SK-N-SH treated with all-trans-retinoic acid at 6 μM for 48 hours (cell line): ENCODE data around the gene FOXE1.

Source experiments
- RARB ChIP-seq: fragments of 250-450 bp; sonication (Bioruptor Pico); IDR thresholded peaks from 2 replicates; pipeline ENCODE4 v1.8.0; 2021; ENCODE audit warnings: mild to moderate bottlenecking, moderate library complexity
- TOX ChIP-seq: fragments of 250-450 bp; sonication (Bioruptor Pico); IDR thresholded peaks from 2 replicates; pipeline ENCODE4 v1.8.0; 2021; ENCODE audit warnings: mild to moderate bottlenecking, moderate library complexity, borderline replicate concordance
- ZNF565 ChIP-seq: fragments of 450-650 bp; formaldehyde crosslinking; conservative IDR thresholded peaks from 2 replicates; pipeline ENCODE4 v1.5.0; 2020; ENCODE audit warnings: low read depth, mild to moderate bottlenecking, moderate library complexity

DNA sequence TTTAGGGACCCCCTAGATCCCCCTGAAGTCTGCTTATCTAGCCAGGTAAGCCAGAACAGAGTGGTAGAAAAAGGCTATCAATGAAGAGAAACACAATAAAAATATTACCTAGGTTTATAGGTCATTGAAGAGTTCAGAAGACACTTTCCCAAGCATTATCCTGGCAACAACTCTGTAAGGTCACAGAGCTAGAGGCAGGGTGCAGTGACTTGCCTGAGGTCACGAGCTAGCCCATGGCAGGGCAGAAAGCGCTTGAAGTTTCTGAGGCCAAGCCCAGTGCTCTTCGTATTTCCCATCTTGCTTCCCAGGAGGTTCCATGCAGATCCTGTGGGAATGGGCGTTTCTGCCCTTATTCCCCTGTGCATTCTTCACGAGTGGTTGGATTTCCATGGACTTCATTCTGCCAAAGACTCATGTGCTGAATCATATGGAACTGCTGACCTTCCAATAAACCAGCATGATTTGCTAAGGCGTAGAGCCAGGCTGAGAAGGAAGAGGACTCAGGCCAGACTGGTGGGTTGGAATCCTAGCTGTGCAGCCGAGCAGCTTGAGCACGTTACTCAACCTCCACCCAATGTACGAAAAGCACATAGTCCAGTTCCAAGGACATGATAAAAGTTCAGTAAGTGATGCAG, 47.2 kb downstream of the FOXE1 start:
- TF ChIP-seq TOX (no peak), ZNF565 (no peak), RARB (CRISPR knock-in tag) (no peak)
